Activated CD8-positive, alpha-beta memory T cell treated with anti-CD3 and anti-CD28 coated beads, Interleukin-2, amount 10 ng/mL, durations not matched to agents 7 days and 5 days (primary cell): ENCODE data around the gene SLC39A11. TPM values are rescaled to one million over a fixed set of nuclear protein-coding genes. Genes with fewer than 3 reads are reported as not detected.
"Not testable (repeated sequence)": the region's sequence is repeated elsewhere in the genome, so short reads cannot be mapped to it uniquely, and the experiment has no call there.

Experiments
- ATAC-seq: fragments of 150-1000 bp; cut with Tn5 transposase; one replicate; pipeline ENCODE4 v1.10.0; 2021; ENCODE audit warnings: moderate library complexity
- CTCF ChIA-PET: fragments of 350-600 bp; sonication (Branson Sonifier 250); formaldehyde crosslinking; loops from one replicate; lab custom pipeline; 2021; ENCODE audit warnings: antibody characterized with exemption; lab: Charles Lee
- DNase-seq: peaks from one replicate; pipeline ENCODE4 v3.0.0-alpha.2; 2020
- H3K27ac Mint-ChIP-seq: one replicate; pipeline ENCODE4 v1.8.0; 2021; ENCODE audit warnings: mild to moderate bottlenecking, mixed read lengths
- H3K27me3 Mint-ChIP-seq: one replicate; pipeline ENCODE4 v1.8.0; 2021; ENCODE audit warnings: mixed read lengths
- H3K36me3 Mint-ChIP-seq: one replicate; pipeline ENCODE4 v1.8.0; 2021; ENCODE audit warnings: mild to moderate bottlenecking, mixed read lengths
- H3K4me1 Mint-ChIP-seq: one replicate; pipeline ENCODE4 v1.8.0; 2021; ENCODE audit warnings: mixed read lengths
- H3K4me3 Mint-ChIP-seq: one replicate; pipeline ENCODE4 v1.8.0; 2021; ENCODE audit warnings: mild to moderate bottlenecking, moderate library complexity, mixed read lengths
- H3K9me3 Mint-ChIP-seq: one replicate; pipeline ENCODE4 v1.8.0; 2022; ENCODE audit warnings: low read depth, mixed read lengths
- total RNA-seq, 2 experiments: library from RNA; stranded (reverse); gene quantifications; one replicate each; pipeline ENCODE4 v1.2.3, GENCODE V29; 2021

The SLC39A11 gene
- total RNA-seq, 2 experiments from 2014 or later: 16.8 to 25.5 TPM

DNA sequence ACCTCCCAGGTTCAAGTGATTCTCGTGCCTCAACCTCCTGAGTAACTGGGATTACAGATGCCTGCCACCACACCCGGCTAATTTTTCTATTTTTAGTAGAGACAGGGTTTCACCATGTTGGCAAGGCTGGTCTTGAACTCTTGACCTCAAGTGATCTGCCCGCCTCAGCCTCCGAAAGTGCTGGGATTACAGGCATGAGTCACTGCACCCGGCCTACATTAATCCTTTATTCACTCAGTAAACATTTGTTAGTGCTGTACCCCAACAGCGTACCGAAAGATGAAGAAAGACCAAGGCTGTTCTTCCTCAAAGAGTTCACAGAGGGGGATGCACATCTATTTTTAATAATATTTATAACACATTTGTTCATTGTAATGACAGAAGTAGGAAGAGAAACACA is 196.2 kb downstream of the SLC39A11 start:
- CTCF ChIA-PET, H3K27me3 Mint-ChIP-seq, H3K9me3 Mint-ChIP-seq, H3K4me1 Mint-ChIP-seq, ATAC-seq, H3K4me3 Mint-ChIP-seq, H3K36me3 Mint-ChIP-seq, DNase-seq, H3K27ac Mint-ChIP-seq: not testable (repeated sequence)

DNA sequence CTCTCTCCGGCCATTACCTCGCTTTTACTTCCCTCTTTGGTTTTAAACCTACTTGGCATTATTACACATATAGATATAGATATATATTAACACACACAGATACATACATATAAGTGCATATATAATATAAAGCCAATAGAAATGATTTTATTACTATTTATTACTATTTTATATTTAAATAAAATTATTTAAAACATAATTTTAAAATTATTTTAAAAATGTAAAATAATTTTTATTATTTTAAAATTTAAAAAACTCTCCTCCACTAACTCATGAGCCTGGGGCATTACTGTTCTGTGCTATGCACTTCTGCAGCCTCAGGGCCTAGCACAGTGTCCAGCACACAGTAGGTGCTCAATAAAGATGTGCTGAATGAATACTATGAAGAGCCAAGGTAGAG is 200.9 kb downstream of the SLC39A11 start:
- Mint-ChIP-seq H3K27ac (no peak overlapping the region), H3K36me3 (peaks cover 1% of the 10 kb centered on the region), H3K9me3 (no peaks in the 10 kb centered on the region), H3K27me3 (no peaks in the 10 kb centered on the region), H3K4me1 (peaks cover 1% of the 10 kb centered on the region), H3K4me3 (no peak overlapping the region)
- ATAC-seq: no peak
- CTCF ChIA-PET: no interaction called here
- DNase-seq: no peak

DNA sequence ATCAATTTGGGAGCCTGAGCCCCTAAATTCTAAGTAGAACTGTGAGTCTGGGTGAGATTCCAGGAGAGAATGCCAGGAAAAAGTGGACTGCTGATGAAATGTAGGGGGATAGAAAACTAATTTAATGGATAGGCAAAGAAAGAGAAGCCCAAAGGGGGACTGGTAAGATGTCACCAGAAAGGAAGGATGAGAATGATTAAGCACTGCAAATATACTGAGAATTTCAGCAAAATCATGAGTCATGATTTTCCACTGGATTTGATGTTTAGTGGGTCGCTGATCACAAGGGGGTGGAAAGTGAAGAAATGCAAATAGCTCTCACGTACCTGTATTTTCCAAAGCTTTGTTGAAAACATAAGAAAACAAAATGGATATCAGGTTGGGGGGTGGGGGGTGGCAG is 201.8 kb downstream of the SLC39A11 start:
- ATAC-seq: no peak
- peaks cover 1% of the 10 kb centered on the region for H3K4me1 Mint-ChIP-seq

DNA sequence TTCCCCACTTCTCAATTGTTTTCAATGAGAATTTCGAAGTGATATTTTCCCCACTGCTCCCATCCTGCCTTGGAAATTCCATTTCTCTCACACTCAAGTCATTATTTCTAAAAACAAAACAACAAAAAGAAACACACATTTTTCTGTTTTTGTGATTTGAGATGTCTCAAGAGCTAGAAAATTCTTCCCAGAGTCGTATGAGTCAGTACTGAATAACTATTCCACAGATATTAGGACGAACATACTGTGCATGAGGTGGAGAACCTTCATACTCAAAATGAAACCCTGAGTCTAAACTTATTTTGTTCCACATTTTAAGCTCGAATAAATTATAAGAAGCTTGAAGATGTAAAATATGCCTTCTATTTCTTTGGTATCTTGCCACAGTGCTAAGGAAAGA is 204.6 kb downstream of the SLC39A11 start:
- CTCF ChIA-PET: no interaction called here
- no peak for ATAC-seq
- Mint-ChIP-seq H3K36me3 (peaks cover 1% of the 10 kb centered on the region), H3K9me3 (no peaks in the 10 kb centered on the region), H3K4me3 (no peak overlapping the region), H3K27ac (no peak overlapping the region), H3K27me3 (no peaks in the 10 kb centered on the region), H3K4me1 (peaks cover 1% of the 10 kb centered on the region)
- no peak for DNase-seq

More for the DNA sequence above, 201.8 kb downstream of the SLC39A11 start:
- H3K9me3 Mint-ChIP-seq: no peaks in the 10 kb centered on the region
- H3K27ac Mint-ChIP-seq: no peak overlapping the region
- no peak overlapping the region for H3K4me3 Mint-ChIP-seq
- no peak for DNase-seq
- CTCF ChIA-PET: no interaction called here
- H3K27me3 Mint-ChIP-seq: no peaks in the 10 kb centered on the region
- peaks cover 1% of the 10 kb centered on the region for H3K36me3 Mint-ChIP-seq

DNA sequence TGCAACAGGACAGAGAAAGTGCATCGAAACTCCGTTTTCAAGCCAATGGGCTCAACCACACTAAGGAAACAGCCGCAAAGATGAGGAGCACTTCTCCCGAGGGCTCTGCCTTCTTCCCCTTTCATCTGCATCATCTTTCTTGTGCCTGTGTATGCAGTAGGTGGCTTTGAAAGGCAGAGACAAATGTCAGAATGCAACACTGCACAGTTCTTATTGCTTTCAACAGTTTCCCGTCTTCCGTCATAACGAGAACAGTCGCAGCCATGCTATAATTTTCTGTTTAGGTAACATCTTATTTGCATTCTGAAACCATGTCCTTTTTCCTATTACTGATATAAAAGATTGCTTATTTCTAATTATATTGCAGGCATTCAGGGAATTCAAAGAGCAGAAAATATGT is 205.2 kb downstream of the SLC39A11 start:
- peaks cover 4% of the 10 kb centered on the region for H3K36me3 Mint-ChIP-seq
- H3K27ac Mint-ChIP-seq: no peak overlapping the region
- no peak overlapping the region for H3K4me3 Mint-ChIP-seq
- DNase-seq (no peak), ATAC-seq (no peak)
- H3K4me1 Mint-ChIP-seq: peaks cover 1% of the 10 kb centered on the region
- no peaks in the 10 kb centered on the region for H3K9me3 Mint-ChIP-seq
- CTCF ChIA-PET: no interaction called here
- no peaks in the 10 kb centered on the region for H3K27me3 Mint-ChIP-seq

DNA sequence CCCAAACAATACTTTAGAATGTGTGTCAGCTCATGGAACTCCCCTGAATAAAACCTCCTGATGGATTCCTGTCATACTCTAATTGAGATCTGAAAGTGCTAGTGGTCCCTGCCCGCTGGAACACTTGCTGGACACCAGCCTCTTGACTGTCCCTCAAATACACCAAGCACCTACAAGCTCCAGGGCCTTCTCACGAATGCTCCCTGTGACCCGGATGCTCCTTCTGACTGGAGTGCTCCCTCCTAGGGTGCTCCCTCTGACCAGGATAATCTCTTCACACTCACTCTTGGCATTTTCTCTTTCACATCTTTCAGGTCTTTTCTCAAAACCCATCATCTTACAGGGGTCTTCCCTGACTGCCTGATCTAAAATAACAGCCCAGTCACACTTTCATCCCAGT is 205.9 kb downstream of the SLC39A11 start:
- Mint-ChIP-seq H3K27me3 (no peaks in the 10 kb centered on the region), H3K9me3 (no peaks in the 10 kb centered on the region), H3K36me3 (peaks cover 7% of the 10 kb centered on the region), H3K4me1 (peaks cover 1% of the 10 kb centered on the region), H3K4me3 (no peak overlapping the region), H3K27ac (no peak overlapping the region)
- no peak for DNase-seq
- no peak for ATAC-seq
- CTCF ChIA-PET: no interaction called here

DNA sequence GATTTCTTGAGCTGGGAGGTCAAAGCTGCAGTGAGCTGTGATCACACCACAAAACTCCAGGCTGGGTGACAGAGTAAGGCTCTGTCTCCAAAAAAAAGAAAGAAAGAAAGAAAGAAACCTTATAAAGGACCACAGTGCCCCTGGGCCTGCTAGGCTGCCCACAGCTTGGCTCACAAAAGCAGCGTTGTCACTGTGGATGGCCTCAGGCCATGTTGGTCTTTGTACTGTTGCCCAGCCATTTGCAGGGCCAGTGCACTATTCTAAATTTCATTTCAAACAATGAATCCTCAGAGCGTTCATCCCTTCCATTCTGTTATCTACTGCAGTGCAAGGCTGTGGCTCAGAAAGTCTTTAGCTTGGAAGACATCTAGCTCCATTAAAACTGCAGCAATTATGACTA is 208.4 kb downstream of the SLC39A11 start:
- H3K27ac Mint-ChIP-seq: no peak overlapping the region
- H3K27me3 Mint-ChIP-seq: no peaks in the 10 kb centered on the region
- CTCF ChIA-PET: interaction anchor here (1.3 kb wide), 1 partner anchor 327 kb away, joined by 3 read pairs; no protein-coding TSS in a partner anchor
- H3K4me1 Mint-ChIP-seq: no peaks in the 10 kb centered on the region
- H3K36me3 Mint-ChIP-seq: peaks cover 15% of the 10 kb centered on the region
- H3K4me3 Mint-ChIP-seq: no peak overlapping the region
- DNase-seq (no peak), ATAC-seq (no peak)
- peaks cover 8% of the 10 kb centered on the region for H3K9me3 Mint-ChIP-seq

DNA sequence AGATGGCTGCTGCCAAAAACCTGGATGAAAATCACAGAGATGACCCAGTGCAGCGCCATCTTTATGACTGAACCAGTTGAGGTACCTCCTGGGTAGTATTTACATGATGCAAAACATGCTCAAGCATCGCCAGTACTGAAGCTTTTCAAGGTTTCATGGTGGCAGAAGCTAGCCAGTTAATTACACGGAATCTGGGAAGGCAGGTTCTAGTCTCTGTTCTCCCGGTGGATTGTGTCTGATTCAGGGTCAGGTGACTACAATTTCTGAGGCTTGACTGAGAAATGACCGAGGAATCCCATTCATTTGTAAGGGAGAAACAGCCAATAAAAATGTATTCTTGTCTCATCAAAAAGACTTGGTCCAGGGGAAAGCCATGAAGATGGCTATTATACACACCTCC is 209.1 kb downstream of the SLC39A11 start:
- peaks cover 18% of the 10 kb centered on the region for H3K36me3 Mint-ChIP-seq
- CTCF ChIA-PET: no interaction called here
- DNase-seq (no peak), ATAC-seq (no peak)
- H3K4me3 Mint-ChIP-seq: no peak overlapping the region
- H3K9me3 Mint-ChIP-seq: peaks cover 10% of the 10 kb centered on the region
- H3K27me3 Mint-ChIP-seq: no peaks in the 10 kb centered on the region
- no peaks in the 10 kb centered on the region for H3K4me1 Mint-ChIP-seq
- H3K27ac Mint-ChIP-seq: no peak overlapping the region

DNA sequence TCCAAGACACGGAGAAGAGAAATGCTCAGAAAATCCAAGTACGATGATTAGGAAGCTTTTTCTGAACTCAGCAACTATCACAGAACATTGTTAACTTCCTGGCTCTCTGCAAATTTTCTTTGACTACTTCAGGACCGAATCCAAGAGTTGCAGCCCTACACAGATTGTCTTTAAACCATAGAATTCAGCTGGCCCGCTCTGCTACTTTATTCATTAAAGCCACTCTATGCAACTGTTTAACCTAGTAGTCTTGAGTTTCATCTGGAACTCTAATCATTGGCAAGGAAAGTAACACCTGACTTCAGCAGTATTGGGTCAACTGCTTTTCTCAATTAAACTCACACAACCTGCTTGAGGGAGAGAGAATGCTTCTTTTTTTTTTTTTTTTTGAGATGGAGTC is 210.1 kb downstream of the SLC39A11 start:
- no peak for DNase-seq
- no peak overlapping the region for H3K4me3 Mint-ChIP-seq
- ATAC-seq: no peak
- no peaks in the 10 kb centered on the region for H3K27me3 Mint-ChIP-seq
- CTCF ChIA-PET: no interaction called here
- peaks cover 19% of the 10 kb centered on the region for H3K36me3 Mint-ChIP-seq
- H3K9me3 Mint-ChIP-seq: peaks cover 14% of the 10 kb centered on the region
- no peak overlapping the region for H3K27ac Mint-ChIP-seq
- H3K4me1 Mint-ChIP-seq: no peaks in the 10 kb centered on the region

DNA sequence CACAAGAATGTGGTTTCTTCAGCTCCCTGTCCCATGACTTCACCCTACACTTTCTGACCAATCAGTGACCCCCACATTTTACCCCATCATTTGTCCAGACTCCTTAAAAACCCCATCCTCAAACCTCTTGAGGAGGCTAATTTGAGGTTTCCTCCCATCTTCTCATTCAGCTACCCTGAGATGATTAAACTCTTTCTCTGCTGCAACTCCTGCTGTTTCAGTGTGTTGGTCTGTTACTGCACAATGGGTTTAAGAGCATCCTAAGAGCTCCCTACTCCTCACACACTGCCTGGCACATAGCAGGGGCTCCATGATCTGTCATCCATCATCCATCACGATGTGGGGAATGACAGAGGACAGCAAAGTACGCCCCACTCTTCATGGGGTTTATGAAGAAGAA is 212.6 kb downstream of the SLC39A11 start:
- no peak overlapping the region for H3K4me3 Mint-ChIP-seq
- peaks cover 28% of the 10 kb centered on the region for H3K36me3 Mint-ChIP-seq
- H3K4me1 Mint-ChIP-seq: no peaks in the 10 kb centered on the region
- no peak for ATAC-seq
- H3K27ac Mint-ChIP-seq: no peak overlapping the region
- no peak for DNase-seq
- no peaks in the 10 kb centered on the region for H3K27me3 Mint-ChIP-seq
- CTCF ChIA-PET: no interaction called here
- H3K9me3 Mint-ChIP-seq: peaks cover 20% of the 10 kb centered on the region

DNA sequence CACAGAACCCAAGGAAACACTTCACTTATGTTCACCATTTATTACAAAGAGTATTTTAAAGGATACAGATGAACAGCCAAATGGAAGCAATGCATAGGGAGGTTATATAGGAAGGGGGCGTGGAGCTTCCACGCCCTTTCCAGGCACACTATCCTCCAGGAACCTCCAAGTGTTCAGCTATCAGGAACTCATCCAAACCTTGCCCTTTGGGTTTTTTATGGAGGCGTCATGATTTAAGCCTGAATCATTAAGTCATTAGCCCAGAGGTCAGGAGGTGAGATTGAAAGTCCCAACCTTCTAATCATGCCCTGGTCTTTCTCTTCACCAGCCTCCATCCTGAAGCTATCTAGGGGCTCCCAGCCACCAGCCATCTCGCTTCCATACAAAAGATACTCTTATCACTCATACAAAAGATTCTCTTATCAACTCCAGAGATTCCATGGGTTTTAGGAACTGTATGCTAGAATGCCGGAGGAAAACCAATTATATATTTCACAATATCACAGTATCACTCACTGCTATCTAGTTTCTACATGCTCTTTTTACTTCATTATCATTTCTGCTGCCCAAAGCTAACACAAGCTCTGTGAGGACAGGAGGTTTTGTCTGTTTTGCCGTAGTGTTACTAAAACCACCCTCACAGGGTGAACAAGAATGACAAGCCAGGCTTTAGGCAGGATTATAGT is 213.4 kb downstream of the SLC39A11 start:
- DNase-seq (no peak), ATAC-seq (no peak)
- Mint-ChIP-seq H3K27ac (no peak overlapping the region), H3K27me3 (no peaks in the 10 kb centered on the region), H3K36me3 (peaks cover 28% of the 10 kb centered on the region), H3K4me1 (no peaks in the 10 kb centered on the region), H3K9me3 (peaks cover 20% of the 10 kb centered on the region), H3K4me3 (no peak overlapping the region)
- CTCF ChIA-PET: no interaction called here

DNA sequence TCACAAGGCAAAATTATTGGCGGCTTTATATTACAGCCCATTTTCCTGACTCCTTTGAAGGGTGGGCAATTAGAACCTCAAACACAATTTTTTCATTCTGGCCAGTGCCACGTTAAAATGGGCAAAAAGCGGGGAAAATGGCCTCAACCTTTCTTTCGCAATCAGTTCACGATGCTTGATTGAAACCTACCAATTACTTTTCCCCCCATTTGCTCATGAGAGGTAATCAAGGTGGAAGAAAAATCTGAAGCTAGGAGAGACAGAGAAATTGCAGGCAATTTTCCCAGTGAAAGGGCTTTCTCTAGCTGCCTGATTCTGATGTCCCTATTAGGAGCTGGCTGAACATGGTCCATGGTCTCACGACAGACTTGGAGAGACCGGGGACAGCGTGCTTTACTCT is 215.1 kb downstream of the SLC39A11 start:
- H3K36me3 Mint-ChIP-seq: peaks cover 26% of the 10 kb centered on the region
- H3K4me3 Mint-ChIP-seq: no peak overlapping the region
- H3K4me1 Mint-ChIP-seq: no peaks in the 10 kb centered on the region
- H3K27ac Mint-ChIP-seq: no peak overlapping the region
- no peak for DNase-seq
- CTCF ChIA-PET: no interaction called here
- no peaks in the 10 kb centered on the region for H3K27me3 Mint-ChIP-seq
- no peak for ATAC-seq
- peaks cover 20% of the 10 kb centered on the region for H3K9me3 Mint-ChIP-seq

DNA sequence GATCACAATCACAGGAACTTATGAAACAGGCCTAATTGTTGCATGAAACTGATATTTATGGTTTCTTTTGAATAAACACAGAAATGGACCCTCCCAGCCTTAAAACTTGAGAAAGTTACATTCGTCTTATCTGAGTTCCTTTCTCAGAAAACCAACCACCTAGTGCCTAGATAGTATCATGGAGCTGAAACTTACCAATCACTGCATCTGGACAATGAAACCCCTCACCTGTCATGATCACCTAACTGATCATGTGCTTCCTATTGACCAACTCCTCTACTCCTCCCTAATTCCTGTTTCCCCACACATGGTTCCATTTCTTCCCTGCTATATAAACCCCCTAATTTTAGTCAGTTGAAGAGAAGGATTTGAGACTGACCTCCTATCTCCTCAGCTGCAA is 216.1 kb downstream of the SLC39A11 start:
- CTCF ChIA-PET: no interaction called here
- H3K27me3 Mint-ChIP-seq: no peaks in the 10 kb centered on the region
- peaks cover 20% of the 10 kb centered on the region for H3K9me3 Mint-ChIP-seq
- ATAC-seq: no peak
- no peaks in the 10 kb centered on the region for H3K4me1 Mint-ChIP-seq
- H3K36me3 Mint-ChIP-seq: peaks cover 21% of the 10 kb centered on the region
- DNase-seq: no peak
- H3K27ac Mint-ChIP-seq: no peak overlapping the region
- H3K4me3 Mint-ChIP-seq: no peak overlapping the region

DNA sequence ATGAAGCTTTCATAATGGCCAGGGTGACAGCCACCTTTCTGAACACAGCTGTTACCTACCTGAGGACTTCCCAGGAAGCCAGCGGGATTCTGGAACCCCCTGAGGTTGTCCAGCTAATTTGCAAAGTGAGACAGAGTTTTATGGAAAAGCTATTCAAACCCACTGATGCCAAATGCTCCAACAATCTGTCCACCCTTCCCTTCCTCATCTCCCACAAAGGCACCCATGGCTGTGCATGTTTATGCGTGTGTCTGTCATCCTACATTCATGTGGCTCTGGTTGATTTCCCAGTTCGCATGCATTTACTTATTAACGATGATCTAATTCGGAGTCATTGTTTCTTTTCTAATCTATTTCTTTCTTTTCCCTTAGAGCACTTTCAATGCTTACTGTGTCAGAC is 217.1 kb downstream of the SLC39A11 start:
- Mint-ChIP-seq H3K9me3 (peaks cover 20% of the 10 kb centered on the region), H3K27me3 (no peaks in the 10 kb centered on the region), H3K27ac (no peak overlapping the region), H3K36me3 (peaks cover 19% of the 10 kb centered on the region), H3K4me1 (no peaks in the 10 kb centered on the region), H3K4me3 (no peak overlapping the region)
- CTCF ChIA-PET: no interaction called here
- no peak for DNase-seq
- ATAC-seq: no peak
